HFFc6 (cell line): ENCODE data around the gene CYTIP. TPM values are rescaled to one million over a fixed set of nuclear protein-coding genes. Genes with fewer than 3 reads are reported as not detected.

Experiments
- DNase-seq: peaks from one replicate; pipeline ENCODE4 v3.0.0-alpha.2; 2018
- H3K27ac Mint-ChIP-seq: 2 replicates; pipeline ENCODE4 v1.8.0; 2020; ENCODE audit warnings: mild to moderate bottlenecking, mixed read lengths
- H3K27me3 Mint-ChIP-seq: 2 replicates; pipeline ENCODE4 v1.8.0; 2021; ENCODE audit warnings: mild to moderate bottlenecking, moderate library complexity, mixed read lengths; ENCODE audit not compliant: insufficient read depth
- H3K36me3 Mint-ChIP-seq: 2 replicates; pipeline ENCODE4 v1.8.0; 2021; ENCODE audit warnings: low read depth, mixed read lengths
- H3K4me1 Mint-ChIP-seq: 2 replicates; pipeline ENCODE4 v1.8.0; 2020; ENCODE audit warnings: low read depth, mixed read lengths
- H3K4me3 Mint-ChIP-seq: 2 replicates; pipeline ENCODE4 v1.8.0; 2020; ENCODE audit warnings: mild to moderate bottlenecking, moderate library complexity, mixed read lengths
- H3K9me3 Mint-ChIP-seq: 2 replicates; pipeline ENCODE4 v1.8.0; 2020; ENCODE audit warnings: mild to moderate bottlenecking, mixed read lengths
- CTCF ChIP-seq: fragments of 200-600 bp; sonication (generic); IDR thresholded peaks from 2 replicates; pipeline ENCODE4 v1.5.0; 2021; ENCODE audit warnings: antibody characterized with exemption, mild to moderate bottlenecking
- total RNA-seq, 6 experiments: library from RNA; stranded (reverse); fragmentation: NEBNext Ultra II Directional; extraction: Animal tissue kit (Norgen Biotek cat#: 25700); gene quantifications; 2 replicates in 1 of 6; 3 replicates in 5 of 6; pipeline ENCODE4 v1.2.3, GENCODE V29; 2021

The CYTIP gene
- total RNA-seq, 6 experiments from 2014 or later = not detected

- TF ChIP-seq CTCF = no peak
- no peaks in the 10 kb centered on the region for H3K36me3 Mint-ChIP-seq
- H3K9me3 Mint-ChIP-seq = peaks cover 5% of the 10 kb centered on the region; the same call in 1 of the 2 replicates
- no peaks in the 10 kb centered on the region for H3K4me1 Mint-ChIP-seq
- peaks cover 3% of the 10 kb centered on the region for H3K27me3 Mint-ChIP-seq
- DNase-seq = no peak
- no peak overlapping the region for H3K4me3 Mint-ChIP-seq
- no peak overlapping the region for H3K27ac Mint-ChIP-seq
These were observed 48.1 kb downstream of the CYTIP start for GRCh38 chr2:157395811-157396210.

- no peak for TF ChIP-seq CTCF
- H3K27me3 Mint-ChIP-seq = no peaks in the 10 kb centered on the region
- DNase-seq = no peak
- no peak overlapping the region for H3K27ac Mint-ChIP-seq
- no peaks in the 10 kb centered on the region for H3K4me1 Mint-ChIP-seq
- no peaks in the 10 kb centered on the region for H3K36me3 Mint-ChIP-seq
- H3K9me3 Mint-ChIP-seq = peaks cover 5% of the 10 kb centered on the region; the same call in 1 of the 2 replicates
- no peak overlapping the region for H3K4me3 Mint-ChIP-seq
These were observed 49.0 kb downstream of the CYTIP start for GRCh38 chr2:157394928-157395327.

GRCh38 chr2:157393348-157393747, 50.5 kb downstream of the CYTIP start:
- no peak overlapping the region for H3K4me3 Mint-ChIP-seq

GRCh38 chr2:157388827-157389226, 55.1 kb downstream of the CYTIP start:
- H3K27ac Mint-ChIP-seq = no peak overlapping the region
- no peaks in the 10 kb centered on the region for H3K36me3 Mint-ChIP-seq
- no peaks in the 10 kb centered on the region; the same call in 1 of the 2 replicates for H3K27me3 Mint-ChIP-seq
- H3K9me3 Mint-ChIP-seq = no peaks in the 10 kb centered on the region
- no peak for TF ChIP-seq CTCF
- H3K4me1 Mint-ChIP-seq = no peaks in the 10 kb centered on the region
- DNase-seq = no peak
- H3K4me3 Mint-ChIP-seq = no peak overlapping the region

More at GRCh38 chr2:157393348-157393747, 50.5 kb downstream of the CYTIP start:
- Mint-ChIP-seq H3K27ac (no peak overlapping the region), H3K9me3 (no peaks in the 10 kb centered on the region; the same call in 1 of the 2 replicates), H3K27me3 (no peaks in the 10 kb centered on the region), H3K36me3 (no peaks in the 10 kb centered on the region), H3K4me1 (no peaks in the 10 kb centered on the region)
- no peak for DNase-seq
- no peak for TF ChIP-seq CTCF

GRCh38 chr2:157386747-157387146, 57.1 kb downstream of the CYTIP start:
- no peak overlapping the region for H3K4me3 Mint-ChIP-seq
- no peaks in the 10 kb centered on the region for H3K4me1 Mint-ChIP-seq
- no peak for DNase-seq
- no peak overlapping the region for H3K27ac Mint-ChIP-seq
- H3K9me3 Mint-ChIP-seq = no peaks in the 10 kb centered on the region
- no peaks in the 10 kb centered on the region; the same call in 1 of the 2 replicates for H3K27me3 Mint-ChIP-seq
- no peak for TF ChIP-seq CTCF
- H3K36me3 Mint-ChIP-seq = no peaks in the 10 kb centered on the region

- H3K4me3 Mint-ChIP-seq = no peak overlapping the region
- no peaks in the 10 kb centered on the region; the same call in 1 of the 2 replicates for H3K27me3 Mint-ChIP-seq
- TF ChIP-seq CTCF = no peak
- H3K9me3 Mint-ChIP-seq = no peaks in the 10 kb centered on the region
- no peaks in the 10 kb centered on the region for H3K36me3 Mint-ChIP-seq
- no peak overlapping the region for H3K27ac Mint-ChIP-seq
- no peak for DNase-seq
- H3K4me1 Mint-ChIP-seq = no peaks in the 10 kb centered on the region
These were observed 57.6 kb downstream of the CYTIP start for GRCh38 chr2:157386247-157386646.
